Measurements from ENCODE around the gene FNDC3B.
A peak's percentile ranks its signal among the peaks of the same experiment; 100 is the strongest.

The FNDC3B gene

GRCh38 chr3:172194702-172195406 lies 155.5 kb downstream of the FNDC3B start:
- no peak for FAIRE-seq
- TF ChIP-seq POLR2A (IDR thresholded peaks at IDR 0.05; ENCODE audit: low read depth, low read length) (no peak), TAF1 (IDR thresholded peaks at IDR 0.05; ENCODE audit: borderline replicate concordance, low read depth, low read length) (no peak), POLR2AphosphoS5 (IDR thresholded peaks at IDR 0.05; ENCODE audit: low read depth, low read length) (no peak)
- no peak for DNase-seq (ENCODE audit: insufficient read length)

- DNase-seq (ENCODE audit: insufficient read length) (no peak), FAIRE-seq (no peak)
- TF ChIP-seq POLR2AphosphoS5 (IDR thresholded peaks at IDR 0.05; ENCODE audit: low read depth, low read length): no peak
- no peak for TF ChIP-seq POLR2A (IDR thresholded peaks at IDR 0.05; ENCODE audit: low read depth, low read length)
- TF ChIP-seq TAF1 (IDR thresholded peaks at IDR 0.05; ENCODE audit: borderline replicate concordance, low read depth, low read length): no peak
Measured at GRCh38 chr3:172195407-172195754, 156.0 kb downstream of the FNDC3B start.

GRCh38 chr3:172197344-172197743 lies 158.0 kb downstream of the FNDC3B start:
- FAIRE-seq (no peak), DNase-seq (ENCODE audit: insufficient read length) (no peak)
- TF ChIP-seq POLR2A (IDR thresholded peaks at IDR 0.05; ENCODE audit: low read depth, low read length): no peak
- TF ChIP-seq POLR2AphosphoS5 (IDR thresholded peaks at IDR 0.05; ENCODE audit: low read depth, low read length): no peak
- TF ChIP-seq TAF1 (IDR thresholded peaks at IDR 0.05; ENCODE audit: borderline replicate concordance, low read depth, low read length): no peak

- TF ChIP-seq TAF1 (IDR thresholded peaks at IDR 0.05; ENCODE audit: borderline replicate concordance, low read depth, low read length) (no peak), POLR2AphosphoS5 (IDR thresholded peaks at IDR 0.05; ENCODE audit: low read depth, low read length) (no peak), POLR2A (IDR thresholded peaks at IDR 0.05; ENCODE audit: low read depth, low read length) (no peak)
- DNase-seq (ENCODE audit: insufficient read length): no peak
- FAIRE-seq: no peak
Measured at GRCh38 chr3:172198428-172198827, 159.1 kb downstream of the FNDC3B start.

GRCh38 chr3:172199850-172200369 lies 160.5 kb downstream of the FNDC3B start:
- no peak for FAIRE-seq
- TF ChIP-seq POLR2AphosphoS5 (IDR thresholded peaks at IDR 0.05; ENCODE audit: low read depth, low read length) (no peak), POLR2A (IDR thresholded peaks at IDR 0.05; ENCODE audit: low read depth, low read length) (no peak), TAF1 (IDR thresholded peaks at IDR 0.05; ENCODE audit: borderline replicate concordance, low read depth, low read length) (no peak)
- no peak for DNase-seq (ENCODE audit: insufficient read length)

GRCh38 chr3:172201136-172201869 lies 161.9 kb downstream of the FNDC3B start:
- DNase-seq (ENCODE audit: insufficient read length) (no peak), FAIRE-seq (no peak)
- TF ChIP-seq POLR2A (IDR thresholded peaks at IDR 0.05; ENCODE audit: low read depth, low read length) (no peak), TAF1 (IDR thresholded peaks at IDR 0.05; ENCODE audit: borderline replicate concordance, low read depth, low read length) (no peak)

GRCh38 chr3:172201870-172202236 lies 162.5 kb downstream of the FNDC3B start:
- TF ChIP-seq TAF1 (IDR thresholded peaks at IDR 0.05; ENCODE audit: borderline replicate concordance, low read depth, low read length) (no peak), POLR2A (IDR thresholded peaks at IDR 0.05; ENCODE audit: low read depth, low read length) (no peak), POLR2AphosphoS5 (IDR thresholded peaks at IDR 0.05; ENCODE audit: low read depth, low read length) (no peak)
- FAIRE-seq (no peak), DNase-seq (ENCODE audit: insufficient read length) (no peak)

- DNase-seq (ENCODE audit: insufficient read length): no peak
- TF ChIP-seq POLR2AphosphoS5 (IDR thresholded peaks at IDR 0.05; ENCODE audit: low read depth, low read length) (no peak), POLR2A (IDR thresholded peaks at IDR 0.05; ENCODE audit: low read depth, low read length) (no peak), TAF1 (IDR thresholded peaks at IDR 0.05; ENCODE audit: borderline replicate concordance, low read depth, low read length) (no peak)
- FAIRE-seq: no peak
Measured at GRCh38 chr3:172202797-172203196, 163.4 kb downstream of the FNDC3B start.

GRCh38 chr3:172203522-172204258 lies 164.3 kb downstream of the FNDC3B start:
- peak; percentile 38 for FAIRE-seq
- no peak for DNase-seq (ENCODE audit: insufficient read length)
- TF ChIP-seq POLR2AphosphoS5 (IDR thresholded peaks at IDR 0.05; ENCODE audit: low read depth, low read length) (no peak), TAF1 (IDR thresholded peaks at IDR 0.05; ENCODE audit: borderline replicate concordance, low read depth, low read length) (no peak), POLR2A (IDR thresholded peaks at IDR 0.05; ENCODE audit: low read depth, low read length) (no peak)

GRCh38 chr3:172204716-172205115 lies 165.3 kb downstream of the FNDC3B start:
- TF ChIP-seq POLR2A (IDR thresholded peaks at IDR 0.05; ENCODE audit: low read depth, low read length) (no peak), POLR2AphosphoS5 (IDR thresholded peaks at IDR 0.05; ENCODE audit: low read depth, low read length) (no peak), TAF1 (IDR thresholded peaks at IDR 0.05; ENCODE audit: borderline replicate concordance, low read depth, low read length) (no peak)
- FAIRE-seq: no peak
- DNase-seq (ENCODE audit: insufficient read length): no peak

GRCh38 chr3:172208586-172209332 lies 169.4 kb downstream of the FNDC3B start:
- no peak for TF ChIP-seq TAF1 (IDR thresholded peaks at IDR 0.05; ENCODE audit: borderline replicate concordance, low read depth, low read length)
- no peak for TF ChIP-seq POLR2AphosphoS5 (IDR thresholded peaks at IDR 0.05; ENCODE audit: low read depth, low read length)
- no peak for TF ChIP-seq POLR2A (IDR thresholded peaks at IDR 0.05; ENCODE audit: low read depth, low read length)
- no peak for FAIRE-seq
- DNase-seq (ENCODE audit: insufficient read length): no peak

All from GM12892 (cell line).